ENCODE measurements around the gene MS4A15. TPM values are rescaled to one million over a fixed set of nuclear protein-coding genes. Genes with fewer than 3 reads are reported as not detected.

Gene MS4A15
- total and polyA plus RNA-seq, 2 donors (not counting 1 experiment from before 2014, with no cell fraction given): not detected

DNA sequence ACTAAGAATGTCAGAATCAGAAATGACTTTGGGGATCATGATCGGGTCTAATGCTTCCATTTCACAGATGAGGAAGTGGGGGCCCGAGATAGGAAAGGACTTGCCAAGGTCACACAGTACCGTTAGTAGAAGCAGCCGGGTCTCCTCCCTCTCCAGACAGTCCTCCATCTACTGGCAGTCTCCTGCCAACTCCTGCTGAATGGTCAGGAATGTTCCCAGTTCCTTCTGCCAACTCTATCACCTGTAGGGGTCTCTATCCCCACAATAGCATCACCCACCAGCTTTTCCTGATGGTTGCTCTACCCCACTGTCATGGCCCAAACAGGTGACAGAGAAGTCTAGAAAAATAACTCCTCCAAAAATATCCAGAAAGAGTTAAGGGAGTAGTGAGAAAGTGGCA, 61.4 kb downstream of the MS4A15 start:
- CTCF ChIA-PET: interaction anchor here (1.0 kb wide), 1 partner anchor 13 kb away, joined by 4 read pairs; no protein-coding TSS in a partner anchor
- H3K27me3 ChIP-seq (replicated peaks in 1 of 4; ENCODE audit: control extremely low read depth in 1 of 4, control insufficient read depth in 3 of 4, insufficient read depth in 4 of 4, low read length in 3 of 4): peaks cover 0 to 3% (median 0%) of the 10 kb centered on the region in 4 experiments
- TF ChIP-seq, protein P1, sequence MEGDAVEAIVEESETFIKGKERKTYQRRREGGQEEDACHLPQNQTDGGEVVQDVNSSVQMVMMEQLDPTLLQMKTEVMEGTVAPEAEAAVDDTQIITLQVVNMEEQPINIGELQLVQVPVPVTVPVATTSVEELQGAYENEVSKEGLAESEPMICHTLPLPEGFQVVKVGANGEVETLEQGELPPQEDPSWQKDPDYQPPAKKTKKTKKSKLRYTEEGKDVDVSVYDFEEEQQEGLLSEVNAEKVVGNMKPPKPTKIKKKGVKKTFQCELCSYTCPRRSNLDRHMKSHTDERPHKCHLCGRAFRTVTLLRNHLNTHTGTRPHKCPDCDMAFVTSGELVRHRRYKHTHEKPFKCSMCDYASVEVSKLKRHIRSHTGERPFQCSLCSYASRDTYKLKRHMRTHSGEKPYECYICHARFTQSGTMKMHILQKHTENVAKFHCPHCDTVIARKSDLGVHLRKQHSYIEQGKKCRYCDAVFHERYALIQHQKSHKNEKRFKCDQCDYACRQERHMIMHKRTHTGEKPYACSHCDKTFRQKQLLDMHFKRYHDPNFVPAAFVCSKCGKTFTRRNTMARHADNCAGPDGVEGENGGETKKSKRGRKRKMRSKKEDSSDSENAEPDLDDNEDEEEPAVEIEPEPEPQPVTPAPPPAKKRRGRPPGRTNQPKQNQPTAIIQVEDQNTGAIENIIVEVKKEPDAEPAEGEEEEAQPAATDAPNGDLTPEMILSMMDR (IDR thresholded peaks at IDR 0.05): no peak
- TF ChIP-seq EZH2 (IDR thresholded peaks at IDR 0.05; ENCODE audit: borderline replicate concordance, insufficient read depth, low read depth, low read length, poor library complexity, severe bottlenecking): no peak
- H3K36me3 ChIP-seq (replicated peaks in 1 of 2; ENCODE audit: control extremely low read depth in 1 of 2, control insufficient read depth in 1 of 2, extremely low read depth in 1 of 2, insufficient read depth in 2 of 2, low read length in 1 of 2): no peaks in the 10 kb centered on the region
- H3K9me3 Mint-ChIP-seq (ENCODE audit: insufficient read depth): peaks cover 6% of the 10 kb centered on the region
- no peaks in the 10 kb centered on the region for H3K4me1 Mint-ChIP-seq
- H3K4me3 ChIP-seq (ENCODE audit: control extremely low read depth in 1 of 5, extremely low read depth in 1 of 5, insufficient read depth in 1 of 5, low read depth in 2 of 5, low read length in 4 of 5): no peak overlapping the region
- H2AFZ ChIP-seq (ENCODE audit: insufficient read depth, low read depth, low read length, poor library complexity, severe bottlenecking): no peak overlapping the region
- H3K9ac ChIP-seq (ENCODE audit: low read length): no peak overlapping the region
- H3K79me2 ChIP-seq (ENCODE audit: control insufficient read depth, insufficient read depth, low read length): no peaks in the 10 kb centered on the region
- H3K4me3 Mint-ChIP-seq: no peak overlapping the region
- no peaks in the 10 kb centered on the region for H3K4me1 ChIP-seq (ENCODE audit: control insufficient read depth in 2 of 2, insufficient read depth in 2 of 2, low read length in 2 of 2)
- intact Hi-C loops (cut with micrococcal nuclease): no loop called here
- POLR2A ChIA-PET: no interaction called here
- H3K4me2 ChIP-seq (replicated peaks; ENCODE audit: low read depth, low read length, poor library complexity, severe bottlenecking): no peak overlapping the region
- H3K27ac Mint-ChIP-seq: no peak overlapping the region
- H3K9me3 ChIP-seq (ENCODE audit: control extremely low read depth in 1 of 3, control insufficient read depth in 2 of 3, insufficient read depth in 1 of 3, low read length in 2 of 3): peaks cover 0 to 20% (median 12%) of the 10 kb centered on the region in 3 donors
- H4K20me1 ChIP-seq (ENCODE audit: control insufficient read depth, insufficient read depth, low read length, poor library complexity, severe bottlenecking): no peaks in the 10 kb centered on the region
- DNase-seq (no peak), ATAC-seq (ENCODE audit: low read depth) (no peak)
- WGBS (ENCODE audit: insufficient coverage): 95% methylated on average over 4 of the region's 4 CpGs
- H3K27me3 Mint-ChIP-seq: peaks cover 5% of the 10 kb centered on the region
- H3K27ac ChIP-seq (ENCODE audit: low read length in 2 of 2): no peak overlapping the region

DNA sequence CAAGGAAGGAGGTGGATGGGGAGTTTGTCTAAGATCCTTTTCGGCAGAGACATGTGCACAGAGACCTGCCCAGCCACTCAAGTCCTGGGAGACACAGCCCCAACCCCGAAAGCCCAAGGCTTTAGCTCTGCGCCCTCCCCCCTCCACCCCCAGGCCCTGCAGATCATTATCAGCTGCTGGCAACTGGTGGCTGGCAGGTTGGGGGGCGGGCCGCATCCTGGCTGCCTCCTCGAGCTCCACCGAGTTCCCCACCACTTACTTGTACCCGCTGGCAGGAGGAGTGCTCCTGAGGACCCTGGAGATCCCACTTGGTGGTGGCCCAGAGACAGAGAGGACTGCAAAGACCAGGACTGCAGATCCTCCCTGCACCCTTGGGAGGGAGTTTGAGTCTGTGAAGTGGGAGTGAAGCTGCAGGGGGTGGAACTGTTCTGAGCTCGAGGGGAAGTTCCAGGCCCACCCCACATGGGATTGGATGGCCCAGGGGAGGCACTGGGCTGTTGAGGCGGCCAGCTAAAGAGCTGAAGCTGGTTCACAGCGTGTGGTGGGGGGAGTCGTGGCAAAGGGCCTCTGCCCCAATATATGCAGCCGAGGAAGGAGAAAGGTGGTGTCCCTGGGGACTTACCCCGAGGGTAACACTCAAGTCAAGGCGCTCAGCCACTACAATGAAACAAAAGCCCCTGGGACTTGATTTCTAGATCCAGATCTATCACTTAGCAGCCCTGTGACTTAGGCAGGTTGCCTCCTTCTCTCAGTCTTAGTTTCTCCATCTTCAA, 65.3 kb downstream of the MS4A15 start:
- peak; percentile 28 for ATAC-seq (ENCODE audit: low read depth)

More for the DNA sequence above, 65.3 kb downstream of the MS4A15 start:
- H3K4me2 ChIP-seq (replicated peaks; ENCODE audit: low read depth, low read length, poor library complexity, severe bottlenecking): no peak overlapping the region
- H3K9me3 Mint-ChIP-seq (ENCODE audit: insufficient read depth): no peaks in the 10 kb centered on the region
- no peak for TF ChIP-seq EZH2 (IDR thresholded peaks at IDR 0.05; ENCODE audit: borderline replicate concordance, insufficient read depth, low read depth, low read length, poor library complexity, severe bottlenecking)
- TF ChIP-seq, protein P1 (IDR thresholded peaks at IDR 0.05): no peak
- H3K79me2 ChIP-seq (ENCODE audit: control insufficient read depth, insufficient read depth, low read length): no peaks in the 10 kb centered on the region
- peaks cover 0 to 13% (median 4%) of the 10 kb centered on the region in 3 donors for H3K9me3 ChIP-seq (ENCODE audit: control extremely low read depth in 1 of 3, control insufficient read depth in 2 of 3, insufficient read depth in 1 of 3, low read length in 2 of 3)
- H3K27me3 Mint-ChIP-seq: peaks cover 5% of the 10 kb centered on the region
- no peak overlapping the region for H3K9ac ChIP-seq (ENCODE audit: low read length)
- H4K20me1 ChIP-seq (ENCODE audit: control insufficient read depth, insufficient read depth, low read length, poor library complexity, severe bottlenecking): no peaks in the 10 kb centered on the region
- CTCF ChIA-PET: interaction anchor here (1.5 to 1.9 kb wide), 3 partner anchors 9 to 47 kb away, joined by 3 to 7 read pairs (median 5); no protein-coding TSS in a partner anchor
- no peak overlapping the region for H3K4me3 Mint-ChIP-seq
- H3K27me3 ChIP-seq (replicated peaks in 1 of 4; ENCODE audit: control extremely low read depth in 1 of 4, control insufficient read depth in 3 of 4, insufficient read depth in 4 of 4, low read length in 3 of 4): peaks cover 0 to 3% (median 0%) of the 10 kb centered on the region in 4 experiments
- POLR2A ChIA-PET: no interaction called here
- no peak overlapping the region for H3K27ac ChIP-seq (ENCODE audit: low read length in 2 of 2)
- no peak overlapping the region for H2AFZ ChIP-seq (ENCODE audit: insufficient read depth, low read depth, low read length, poor library complexity, severe bottlenecking)
- no peak overlapping the region for H3K4me3 ChIP-seq (ENCODE audit: control extremely low read depth in 1 of 5, extremely low read depth in 1 of 5, insufficient read depth in 1 of 5, low read depth in 2 of 5, low read length in 4 of 5)
- intact Hi-C loops (cut with micrococcal nuclease): no loop called here
- no peak overlapping the region for H3K27ac Mint-ChIP-seq
- no peaks in the 10 kb centered on the region for H3K4me1 ChIP-seq (ENCODE audit: control insufficient read depth in 2 of 2, insufficient read depth in 2 of 2, low read length in 2 of 2)
- 27% methylated on average over 12 of the region's 15 CpGs for WGBS (ENCODE audit: insufficient coverage)
- no peaks in the 10 kb centered on the region for H3K4me1 Mint-ChIP-seq
- no peak for DNase-seq
- H3K36me3 ChIP-seq (replicated peaks in 1 of 2; ENCODE audit: control extremely low read depth in 1 of 2, control insufficient read depth in 1 of 2, extremely low read depth in 1 of 2, insufficient read depth in 2 of 2, low read length in 1 of 2): no peaks in the 10 kb centered on the region

All from B cell (primary cell).